Effector memory CD4-positive, alpha-beta T cell (primary cell): ENCODE measurements around the gene SPOCD1.

ENCODE experiments used
- DNase-seq, 3 donors: peaks; one replicate each; pipeline ENCODE4 v3.0.0-alpha.2; 2020
- H3K27ac ChIP-seq: 2 replicates; pipeline ENCODE4 v1.7.0; 2013; ENCODE audit warnings: mild to moderate bottlenecking, low read length, moderate library complexity; ENCODE audit not compliant: insufficient read depth, poor library complexity, severe bottlenecking
- H3K27me3 ChIP-seq: replicated peaks from 2 replicates; pipeline ENCODE4 v1.7.0; 2013; ENCODE audit warnings: mild to moderate bottlenecking, low read length; ENCODE audit not compliant: insufficient read depth, control insufficient read depth, poor library complexity, severe bottlenecking
- H3K36me3 ChIP-seq: 2 replicates; pipeline ENCODE4 v1.7.0; 2013; ENCODE audit warnings: mild to moderate bottlenecking, low read length, moderate library complexity; ENCODE audit not compliant: control insufficient read depth, insufficient read depth
- H3K4me1 ChIP-seq: 2 replicates; pipeline ENCODE4 v1.7.0; 2013; ENCODE audit warnings: low read length, mild to moderate bottlenecking; ENCODE audit not compliant: control insufficient read depth, insufficient read depth, poor library complexity, severe bottlenecking
- H3K4me3 ChIP-seq: 2 replicates; pipeline ENCODE4 v1.7.0; 2013; ENCODE audit warnings: low read length, low read depth, mild to moderate bottlenecking; ENCODE audit not compliant: insufficient read depth, poor library complexity, severe bottlenecking
- H3K9me3 ChIP-seq: 2 replicates; pipeline ENCODE4 v1.7.0; 2013; ENCODE audit warnings: mild to moderate bottlenecking, low read length, moderate library complexity; ENCODE audit not compliant: control insufficient read depth

The SPOCD1 gene

DNA sequence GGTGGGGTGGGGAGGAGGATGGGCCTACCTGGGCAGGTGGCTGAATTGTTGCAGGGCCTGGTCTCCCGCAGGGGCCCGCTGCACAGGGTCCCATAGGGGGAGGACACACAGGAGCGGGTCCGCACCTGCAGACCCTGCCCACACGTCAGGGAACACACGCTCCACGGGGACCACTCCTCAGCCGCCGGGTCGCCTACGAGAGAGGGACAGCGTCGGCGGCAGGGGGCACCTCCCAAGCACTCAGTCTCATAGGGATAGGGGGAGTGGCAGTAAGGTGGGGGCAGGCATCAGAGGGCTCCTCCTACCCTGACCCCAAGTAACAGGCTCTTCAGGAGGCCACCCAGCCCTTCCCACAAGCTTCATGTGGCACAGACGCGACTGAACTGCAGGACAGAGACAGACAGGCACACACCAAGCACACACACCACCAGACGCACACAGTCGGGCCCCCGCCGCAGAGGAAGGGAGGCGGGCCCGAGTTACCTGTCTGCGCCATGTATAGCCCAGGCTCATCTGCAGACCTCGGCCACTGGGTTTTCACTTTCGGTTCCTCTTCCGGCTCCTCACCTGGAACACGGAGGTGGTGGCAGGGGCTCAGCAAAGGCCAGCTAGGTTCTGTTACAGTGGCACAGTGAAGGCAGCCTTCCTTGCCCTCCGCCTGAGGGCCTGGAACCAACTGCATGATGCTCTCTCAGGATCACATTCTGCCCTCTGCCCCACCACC, 71.5 kb downstream of the SPOCD1 start:
- H3K9me3 ChIP-seq = no peaks in the 10 kb centered on the region
- peaks cover 6% of the 10 kb centered on the region for H3K4me1 ChIP-seq
- DNase-seq = no peak
- no peak overlapping the region for H3K4me3 ChIP-seq
- no peak overlapping the region for H3K27ac ChIP-seq
- H3K27me3 ChIP-seq = no peaks in the 10 kb centered on the region
- no peaks in the 10 kb centered on the region for H3K36me3 ChIP-seq

DNA sequence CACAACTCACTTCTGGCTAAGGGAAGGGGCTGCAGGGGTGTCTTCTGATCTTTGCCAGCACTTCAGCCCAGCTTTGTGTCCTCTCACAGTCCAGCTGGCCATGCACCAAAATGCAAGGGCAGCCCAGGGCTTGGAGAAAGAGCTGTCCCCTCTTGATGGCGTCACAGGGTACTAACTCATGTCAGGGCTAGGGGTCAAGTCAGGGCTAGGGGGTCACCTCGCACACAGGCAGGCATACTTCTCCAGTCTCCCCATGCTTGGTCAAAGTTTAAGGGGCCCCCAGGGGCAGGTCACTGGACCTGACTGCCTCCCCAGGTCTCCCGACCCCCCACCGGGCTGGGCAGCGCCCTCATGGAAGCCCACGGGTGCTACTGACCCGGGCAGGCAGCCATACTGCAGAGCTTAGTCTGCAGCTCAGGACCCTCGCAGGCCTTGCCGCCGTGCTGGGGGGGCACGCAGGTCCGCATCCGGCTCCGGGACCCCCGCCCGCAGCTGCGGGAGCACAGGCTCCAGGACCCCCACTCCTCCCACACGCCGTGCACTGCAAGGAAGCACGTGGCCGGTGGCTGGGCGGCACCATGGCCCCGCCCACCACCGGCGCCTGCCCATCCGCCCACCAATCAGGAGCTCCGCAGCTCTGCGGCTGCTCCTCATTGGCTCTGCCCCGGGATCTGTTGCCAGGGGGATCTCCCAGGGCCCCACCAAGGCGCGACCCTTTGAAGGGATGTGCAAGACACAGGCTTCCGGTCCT, 73.2 kb downstream of the SPOCD1 start:
- Histone ChIP-seq H3K27me3 (no peaks in the 10 kb centered on the region), H3K4me1 (peaks cover 7% of the 10 kb centered on the region), H3K9me3 (no peaks in the 10 kb centered on the region), H3K4me3 (no peak overlapping the region), H3K36me3 (no peaks in the 10 kb centered on the region), H3K27ac (no peak overlapping the region)
- no peak for DNase-seq
